Activated T-cell treated with anti-CD3 and anti-CD28 coated beads for 48 hours (primary cell): ENCODE measurements around the gene PALM3.

Experiments used
- DNase-seq: peaks from one replicate; pipeline ENCODE4 v3.0.0-alpha.2; 2020; ENCODE audit warnings: low read depth

The PALM3 gene

GRCh38 chr19:14061751-14062557 lies at the start of gene PALM3:
Gene PALM3, minus strand, starts transcription at chr19:14062076. Its CDS starts 96 bp downstream, at chr19:14061980.
- DNase-seq, result no peak

GRCh38 chr19:14111486-14111885 lies 49.6 kb upstream of the PALM3 start:
- no peak for DNase-seq

GRCh38 chr19:14110650-14111049 lies 48.8 kb upstream of the PALM3 start:
- DNase-seq, result no peak

- DNase-seq, result no peak
These were observed 45.9 kb upstream of the PALM3 start for GRCh38 chr19:14107581-14108461.

- no peak for DNase-seq
These were observed 45.0 kb upstream of the PALM3 start for GRCh38 chr19:14106840-14107239.

- DNase-seq, result no peak
These were observed 43.8 kb upstream of the PALM3 start for GRCh38 chr19:14105680-14106079.

- no peak for DNase-seq
These were observed 41.4 kb upstream of the PALM3 start for GRCh38 chr19:14103310-14103709.

- no peak for DNase-seq
These were observed 40.9 kb upstream of the PALM3 start for GRCh38 chr19:14102756-14103155.

GRCh38 chr19:14102102-14102696 lies 40.3 kb upstream of the PALM3 start:
- DNase-seq, result no peak

GRCh38 chr19:14101003-14101545 lies 39.2 kb upstream of the PALM3 start:
- no peak for DNase-seq

- DNase-seq, result no peak
These were observed 35.8 kb upstream of the PALM3 start for GRCh38 chr19:14097532-14098151.

GRCh38 chr19:14096272-14096992 lies 34.6 kb upstream of the PALM3 start:
- DNase-seq, result no peak

- DNase-seq, result no peak
These were observed 33.0 kb upstream of the PALM3 start for GRCh38 chr19:14094854-14095253.

- no peak for DNase-seq
These were observed 31.4 kb upstream of the PALM3 start for GRCh38 chr19:14093117-14093823.

GRCh38 chr19:14091813-14092462 lies 30.1 kb upstream of the PALM3 start:
- no peak for DNase-seq

GRCh38 chr19:14091081-14091812 lies 29.4 kb upstream of the PALM3 start:
- DNase-seq, result peak; percentile 72

- DNase-seq, result peak; percentile 77
These were observed 28.7 kb upstream of the PALM3 start, which contains the start of gene SAMD1 for GRCh38 chr19:14090509-14091080. Gene SAMD1, minus strand, starts transcription at chr19:14090751.

GRCh38 chr19:14089662-14090508 lies 28.0 kb upstream of the PALM3 start:
- peak; percentile 52 for DNase-seq
